CD4-positive, alpha-beta T cell treated with Interferon gamma for 1 hour (primary cell): ENCODE results near the gene RRAS2.
A peak's percentile ranks its signal among the peaks of the same experiment; 100 is the strongest.
"Not testable (repeated sequence)": the region's sequence is repeated elsewhere in the genome, so short reads cannot be mapped to it uniquely, and the experiment has no call there.

ENCODE experiments used
- DNase-seq: peaks from one replicate; pipeline ENCODE4 v3.0.0-alpha.2; 2020

Gene RRAS2

DNA sequence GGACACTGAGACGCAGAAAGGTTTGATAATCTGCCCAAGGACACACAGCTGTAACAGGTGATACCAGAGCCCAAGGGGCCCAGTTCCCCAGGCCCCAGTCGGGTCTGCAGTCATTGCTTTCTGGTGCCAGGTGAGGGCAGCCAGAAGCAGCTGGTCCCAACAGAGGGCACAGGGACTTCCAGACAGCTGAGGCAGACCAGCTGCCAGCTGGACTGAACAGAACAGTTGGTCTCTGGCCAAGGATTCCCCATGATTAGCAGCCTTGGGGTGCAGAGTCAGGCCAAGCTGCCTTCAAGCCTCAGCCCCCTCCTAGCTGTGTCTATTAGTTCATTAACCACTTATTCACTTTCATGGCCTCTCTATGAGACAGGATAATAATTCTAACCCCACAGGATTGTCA lies 105.6 kb downstream of the RRAS2 start:
- no peak for DNase-seq

DNA sequence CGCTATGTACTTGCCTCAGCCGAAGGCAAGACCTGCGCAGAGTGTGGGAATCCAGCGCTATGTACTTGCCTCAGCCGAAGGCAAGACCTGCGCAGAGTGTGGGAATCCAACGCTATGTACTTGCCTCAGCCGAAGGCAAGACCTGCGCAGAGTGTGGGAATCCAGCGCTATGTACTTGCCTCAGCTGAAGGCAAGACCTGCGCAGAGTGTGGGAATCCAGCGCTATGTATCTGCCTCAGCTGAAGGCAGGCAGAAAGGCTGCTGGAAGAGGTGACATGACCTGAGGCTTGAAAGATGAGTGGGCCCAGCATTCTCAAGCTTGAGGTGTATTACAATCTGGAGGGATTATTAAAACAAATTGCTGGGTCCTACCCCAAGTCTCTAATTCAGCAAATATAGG lies 106.5 kb downstream of the RRAS2 start:
- DNase-seq: not testable (repeated sequence)

DNA sequence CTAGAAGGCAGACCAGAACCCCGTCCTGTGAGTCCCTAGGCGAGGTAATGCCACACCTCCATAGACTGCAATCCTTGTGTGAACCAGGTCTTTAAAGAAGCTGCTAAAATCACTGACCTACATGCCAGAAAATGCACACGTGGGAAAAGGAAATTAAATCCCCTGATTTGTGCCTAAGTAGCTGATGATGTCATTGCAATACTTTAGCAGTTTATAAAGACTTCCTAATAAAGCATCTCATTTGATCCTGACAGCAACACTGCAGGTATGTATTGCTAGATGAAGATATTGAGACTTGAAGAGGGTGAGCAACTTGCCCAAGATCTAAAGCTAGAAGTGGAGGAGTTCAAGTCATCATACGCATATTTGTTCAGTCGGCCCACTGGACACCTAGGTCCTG lies 107.2 kb downstream of the RRAS2 start:
- no peak for DNase-seq

DNA sequence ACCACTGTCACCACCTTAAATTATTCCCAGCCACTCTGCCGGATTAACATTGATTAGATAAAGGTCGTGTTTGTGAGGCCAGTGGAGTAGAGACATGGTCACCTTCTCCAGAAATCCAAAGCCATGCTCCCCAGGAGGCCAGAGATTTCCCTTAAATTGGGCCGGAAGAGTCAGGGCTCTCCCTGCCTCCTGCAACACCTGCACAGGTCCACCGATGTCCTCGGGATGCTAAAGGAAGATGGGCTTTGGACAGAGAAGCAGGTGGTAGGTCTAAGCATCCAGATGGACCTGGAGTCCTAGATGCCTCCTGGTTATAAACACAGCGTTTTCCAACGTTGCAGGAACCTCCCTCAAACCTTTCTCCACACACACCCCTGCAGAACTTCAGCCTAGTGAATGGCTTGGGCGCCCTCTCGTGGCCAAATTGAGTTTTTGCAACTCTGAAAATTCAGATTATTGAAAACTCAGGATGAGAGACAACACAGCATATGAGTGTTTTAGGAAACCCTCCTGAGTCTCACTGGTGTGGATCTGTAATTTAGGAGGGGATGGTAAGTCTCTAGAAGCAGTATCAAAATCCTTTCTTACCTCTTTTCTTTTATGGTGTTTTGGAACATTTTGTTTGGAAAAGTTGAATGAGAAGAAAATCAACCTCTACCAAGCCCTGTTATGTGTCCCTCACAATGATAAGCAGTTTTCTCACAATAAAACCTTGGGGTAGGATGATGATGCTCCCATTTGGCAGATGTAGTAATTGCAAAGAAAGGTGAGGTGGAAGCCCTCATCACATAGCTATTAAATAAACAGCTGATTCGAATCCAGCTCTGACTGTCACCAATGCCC lies 109.6 kb downstream of the RRAS2 start:
- DNase-seq: peak; percentile 51

DNA sequence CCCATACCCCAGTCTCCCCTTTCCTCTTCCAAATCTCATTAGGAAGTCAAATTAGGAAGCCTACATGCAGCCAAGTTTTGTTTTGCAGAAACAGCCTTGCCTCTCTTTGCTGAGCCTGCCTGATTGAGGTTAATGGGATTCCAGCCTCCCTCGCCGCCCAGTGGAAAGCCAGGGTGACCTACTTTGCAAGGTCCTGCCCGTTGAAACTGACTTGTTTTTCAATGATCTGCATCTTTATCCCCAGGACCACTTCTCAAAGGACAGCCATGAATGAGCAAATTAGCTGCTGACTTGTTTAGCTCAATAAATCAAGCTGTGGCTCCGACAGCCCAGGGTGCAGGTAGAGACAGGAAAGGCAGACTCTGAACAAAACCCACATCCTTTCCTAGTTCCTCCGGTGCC lies 110.4 kb downstream of the RRAS2 start:
- DNase-seq: no peak

DNA sequence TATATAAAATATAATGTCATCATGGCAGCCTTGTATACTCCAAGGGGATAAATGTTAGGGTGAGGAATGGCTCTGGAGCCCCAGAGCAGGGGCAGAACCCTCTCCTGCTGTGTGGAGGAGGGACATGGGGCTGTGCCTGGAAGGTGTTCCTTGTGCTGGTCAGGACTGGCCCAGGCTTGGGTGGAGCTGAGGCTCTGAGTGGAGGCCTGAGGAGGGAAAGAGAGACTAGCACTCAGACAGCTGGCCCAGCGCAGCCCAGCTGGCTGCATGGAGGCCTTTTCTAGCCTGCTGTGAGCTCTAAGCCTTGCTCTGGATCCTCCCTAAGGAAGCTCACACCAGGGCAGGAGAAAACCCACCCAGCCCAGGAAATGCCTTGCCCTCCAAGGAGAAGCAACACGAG lies 113.5 kb downstream of the RRAS2 start:
- no peak for DNase-seq

DNA sequence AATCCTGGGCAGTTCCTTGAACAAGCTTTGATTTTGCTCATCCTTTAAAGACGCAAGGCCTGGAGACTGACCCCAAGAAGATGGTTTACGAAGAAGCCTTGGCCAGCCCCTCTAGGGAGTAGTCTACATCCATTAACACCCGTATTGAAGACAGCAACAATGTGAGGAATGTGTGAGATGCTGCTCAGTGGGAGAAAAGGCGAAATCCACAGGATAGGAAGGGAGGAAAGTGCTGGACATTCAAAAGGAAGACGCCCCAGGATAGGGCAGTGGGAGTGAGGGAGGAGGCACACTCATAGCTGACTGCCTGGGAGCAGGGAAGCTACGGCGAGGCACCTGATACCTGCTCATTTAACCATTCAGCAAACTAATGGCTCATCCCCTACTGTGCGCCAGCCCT lies 114.1 kb downstream of the RRAS2 start:
- DNase-seq: no peak

DNA sequence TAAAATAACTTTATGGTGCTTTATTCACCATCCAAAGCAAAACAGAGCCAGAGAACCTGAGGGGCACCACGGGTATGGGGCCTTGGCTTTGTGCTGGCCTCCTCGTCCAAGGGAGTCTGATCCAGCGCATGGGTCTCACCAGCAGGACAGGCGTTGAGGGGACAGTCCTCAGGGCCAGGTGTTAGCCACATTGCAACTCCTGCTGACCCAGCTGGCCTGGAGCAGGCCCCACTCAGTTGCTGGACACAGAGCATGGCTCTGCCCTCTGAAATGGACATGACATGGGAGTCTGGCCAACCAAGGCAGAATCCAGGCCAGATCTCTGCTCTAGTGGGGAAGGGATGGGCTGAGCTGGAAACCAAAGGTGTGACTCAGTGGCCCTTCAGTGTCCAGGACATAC lies 116.2 kb downstream of the RRAS2 start:
- no peak for DNase-seq

DNA sequence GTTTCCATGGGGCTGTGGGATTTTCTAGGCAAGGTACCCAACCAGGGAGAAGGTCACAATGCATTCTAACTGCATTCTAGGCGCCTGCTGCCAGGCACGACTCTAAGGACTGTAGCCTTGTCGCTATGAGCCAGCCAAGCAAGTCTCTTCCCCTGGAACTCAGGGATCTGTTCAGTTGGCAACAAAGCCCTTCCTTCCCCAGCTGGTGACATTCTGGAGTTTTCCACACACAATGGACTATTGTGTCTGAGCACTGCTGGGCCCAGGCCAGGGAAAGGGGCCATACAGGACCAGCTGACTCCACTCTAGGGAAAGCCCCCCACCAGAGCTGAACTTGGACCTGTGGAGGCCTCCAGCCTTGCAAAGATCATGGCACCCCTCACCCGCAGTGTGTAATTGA lies 116.8 kb downstream of the RRAS2 start:
- DNase-seq: no peak

DNA sequence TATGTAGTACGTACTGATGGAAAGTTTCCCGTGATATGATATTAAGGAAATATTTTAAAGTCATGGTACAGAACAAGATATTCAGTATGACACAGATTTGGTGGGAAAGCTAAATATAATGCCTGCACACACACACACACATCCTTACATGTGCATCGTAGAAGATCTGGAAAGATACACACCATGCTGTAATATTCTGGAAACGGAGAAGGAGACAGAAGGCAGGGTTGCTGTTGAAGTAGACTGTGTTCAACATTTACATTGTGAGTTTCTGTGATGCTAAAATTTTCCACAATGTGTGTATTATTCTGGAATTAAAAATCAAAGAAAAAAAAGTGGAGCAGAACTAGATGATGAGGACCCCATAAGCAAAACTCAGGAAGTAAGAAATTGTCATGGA lies 118.0 kb downstream of the RRAS2 start:
- DNase-seq: no peak

DNA sequence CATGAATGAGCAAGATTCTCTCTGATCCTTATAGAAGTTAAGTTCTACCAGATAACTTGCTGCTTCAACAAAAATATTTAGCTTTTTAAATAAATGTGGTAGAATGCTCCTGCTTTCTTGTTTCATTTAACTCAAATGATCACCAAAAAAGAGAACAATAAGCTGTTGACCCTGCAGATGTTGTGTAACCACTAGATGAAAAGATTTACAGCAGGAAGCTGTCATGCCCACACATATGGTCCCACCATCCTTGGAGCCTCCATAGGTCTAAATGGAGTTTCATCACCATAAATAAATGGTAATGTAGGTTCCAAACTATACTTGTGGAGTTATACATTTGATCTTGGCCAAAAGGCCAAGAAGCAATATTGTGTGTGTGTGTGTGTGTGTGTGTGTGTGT lies 118.8 kb downstream of the RRAS2 start:
- DNase-seq: no peak

DNA sequence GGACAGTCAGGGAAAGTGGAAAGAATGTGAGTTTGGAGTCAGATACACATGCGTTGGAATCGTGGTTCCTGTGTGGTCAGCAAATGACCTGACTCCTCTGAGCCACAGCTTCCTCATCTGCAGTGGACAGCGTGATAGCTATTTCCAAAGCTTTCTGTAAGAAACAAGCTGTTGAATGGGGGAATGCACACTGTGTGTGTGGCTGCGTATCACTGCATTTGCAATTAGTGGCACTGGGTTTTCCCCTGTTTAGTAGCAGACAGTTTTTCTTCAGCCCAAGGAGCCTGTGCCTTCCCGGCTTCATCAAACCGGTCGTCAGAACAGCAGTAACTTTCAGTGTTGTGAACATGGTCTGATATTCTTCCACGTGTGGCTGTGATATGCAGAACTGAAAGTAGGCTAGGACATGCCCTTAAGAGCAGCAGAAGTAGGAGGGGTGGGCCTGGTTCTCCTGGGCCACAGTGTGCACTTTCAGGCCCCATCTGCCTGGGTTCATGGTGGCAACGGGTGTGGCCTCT lies 121.5 kb downstream of the RRAS2 start:
- DNase-seq: peak; percentile 65

DNA sequence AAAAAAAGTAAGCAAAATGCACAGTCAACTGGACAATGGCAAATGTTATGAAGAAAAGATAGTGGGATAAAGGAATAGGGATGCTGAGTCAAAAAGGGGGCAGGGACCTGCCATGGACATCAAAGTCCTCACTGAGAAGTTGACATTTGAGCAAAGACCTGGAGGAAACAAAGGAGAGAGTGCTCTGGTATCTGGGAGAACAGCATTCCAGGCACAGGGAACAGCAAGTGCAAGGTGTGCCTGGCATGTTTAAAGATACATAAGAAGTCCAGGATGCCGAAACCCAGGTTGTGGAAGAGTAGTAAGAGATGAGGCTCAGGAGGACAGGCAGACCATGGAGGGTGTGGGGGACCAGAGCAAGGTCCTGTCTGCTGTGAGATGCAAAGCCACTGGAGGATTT lies 123.3 kb downstream of the RRAS2 start:
- no peak for DNase-seq

DNA sequence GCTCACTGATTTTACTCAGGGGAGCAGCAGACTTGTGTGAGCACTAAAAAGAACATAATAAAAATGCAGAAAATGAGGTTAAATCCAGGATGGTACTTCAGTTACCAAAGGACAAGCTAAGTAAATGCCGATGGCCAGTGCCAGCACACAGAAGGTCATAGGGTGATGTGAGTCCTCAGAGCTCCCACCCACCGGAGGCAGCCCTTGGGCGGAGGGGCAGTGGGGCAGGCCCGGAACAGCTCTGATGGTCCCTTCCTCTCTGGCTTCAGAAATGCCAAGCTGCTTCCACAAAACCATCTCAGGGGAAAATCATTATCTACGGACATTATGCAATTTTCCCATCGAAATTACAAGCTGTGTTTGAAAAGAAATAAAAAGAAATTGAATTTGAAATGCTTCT lies 124.5 kb downstream of the RRAS2 start:
- DNase-seq: no peak

DNA sequence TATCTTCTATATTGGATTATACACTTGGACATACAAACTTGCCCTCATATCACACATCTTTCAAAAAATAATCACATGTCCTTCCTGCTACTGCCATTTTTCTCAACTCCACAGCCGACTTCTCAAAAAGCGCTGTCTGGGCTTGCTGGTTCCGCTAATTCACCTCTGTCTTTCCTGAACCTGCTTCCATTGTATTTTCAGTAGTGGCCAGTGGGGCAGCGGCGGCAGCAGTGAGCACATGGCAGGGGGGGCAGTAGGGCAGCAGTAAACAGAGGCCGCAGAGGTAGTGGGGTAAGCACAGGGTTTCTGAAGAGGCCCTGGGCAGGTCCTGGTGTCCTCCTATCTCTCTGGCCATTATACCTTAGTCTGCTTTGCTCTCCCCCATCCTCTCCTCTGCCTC lies 126.3 kb downstream of the RRAS2 start:
- DNase-seq: no peak

DNA sequence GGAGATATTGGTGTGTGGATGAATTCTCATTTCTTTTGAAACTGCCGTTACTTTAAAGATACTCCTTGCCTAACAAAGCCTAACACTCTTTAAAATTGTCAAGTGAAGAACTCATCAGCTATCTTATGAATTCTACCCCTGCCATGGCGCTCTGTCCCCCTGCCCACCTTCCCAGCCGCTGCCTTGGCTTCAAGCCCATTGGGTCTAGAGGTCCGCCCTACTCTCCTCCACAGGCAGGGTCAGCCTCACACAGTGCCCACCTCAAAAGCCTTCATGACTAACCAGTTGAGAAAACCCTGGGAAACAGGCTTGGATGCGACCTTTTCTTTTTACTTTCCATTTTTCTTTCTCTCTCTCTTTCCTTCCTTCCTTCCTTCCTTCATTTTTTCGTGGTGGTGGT lies 128.6 kb downstream of the RRAS2 start:
- no peak for DNase-seq

DNA sequence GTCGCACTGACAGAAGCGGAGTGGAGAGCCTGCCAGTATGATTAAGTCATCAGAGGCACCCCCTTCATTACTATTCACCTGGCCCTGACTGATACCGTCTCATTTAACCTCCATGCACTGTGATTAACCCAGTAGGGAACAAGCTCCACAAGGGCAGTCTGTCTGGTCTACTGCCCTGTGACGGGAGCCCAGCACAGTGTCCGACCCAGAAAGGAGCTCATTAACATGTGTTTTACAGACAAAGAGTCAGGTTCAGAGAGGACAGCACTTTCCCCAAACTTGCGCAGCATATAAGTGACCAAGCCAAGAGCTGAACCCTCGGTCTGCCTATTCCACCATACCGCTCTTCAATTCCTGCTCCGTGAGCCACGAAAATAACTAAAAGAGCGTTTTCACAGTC lies 129.5 kb downstream of the RRAS2 start:
- no peak for DNase-seq

DNA sequence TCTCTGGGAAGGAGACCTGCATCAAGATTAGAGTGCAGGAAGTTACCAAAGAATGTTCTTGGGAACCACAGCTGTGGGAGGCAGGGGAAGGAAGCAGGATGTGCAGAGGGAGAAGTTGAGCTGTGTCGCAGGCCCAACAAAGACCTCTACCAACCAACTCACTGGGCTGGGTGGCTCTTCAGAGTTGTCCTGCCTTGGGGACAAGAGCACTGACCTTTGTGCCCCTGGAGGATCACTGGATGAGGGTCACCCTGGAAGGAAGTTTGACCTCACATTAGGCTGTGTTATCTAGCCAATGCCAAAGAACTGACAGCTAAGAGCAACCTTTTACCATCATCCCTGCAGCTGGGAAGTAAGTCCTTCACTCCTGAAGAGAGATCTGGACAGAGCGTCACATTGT lies 130.6 kb downstream of the RRAS2 start:
- DNase-seq: no peak
